Thyroid gland (tissue), 4 donors: Measurements from ENCODE around the gene GSN. TPM values are rescaled to one million over a fixed set of nuclear protein-coding genes. Genes with fewer than 3 reads are reported as not detected.

Experiments
- DNase-seq, 2 donors: peaks; one replicate each; pipeline ENCODE4 v3.0.0-alpha.2; 2019
- H3K27ac ChIP-seq, 3 donors: fragments of 200-600 bp; sonication (generic); 1 replicate in 2 of 3; 2 replicates in 1 of 3; pipeline ENCODE4 v1.5.1; 2016 to 2019; ENCODE audit warnings: mild to moderate bottlenecking in 1 of 3, moderate library complexity in 1 of 3
- H3K27me3 ChIP-seq: fragments of 200-600 bp; sonication (generic); one replicate; pipeline ENCODE4 v1.5.1; 2019
- H3K36me3 ChIP-seq, 2 donors: fragments of 200-600 bp; sonication (generic); one replicate each; pipeline ENCODE4 v1.5.1; 2016 to 2019
- H3K4me1 ChIP-seq, 2 donors: fragments of 200-600 bp; sonication (generic); one replicate each; pipeline ENCODE4 v1.5.1; 2017 to 2019
- H3K4me3 ChIP-seq, 3 donors: fragments of 200-600 bp; sonication (generic); replicated peaks in 1 of 3; 1 replicate in 2 of 3; 2 replicates in 1 of 3; pipeline ENCODE4 v1.5.1; 2016; ENCODE audit warnings: mild to moderate bottlenecking in 1 of 3
- H3K9me3 ChIP-seq: fragments of 200-600 bp; sonication (generic); one replicate; pipeline ENCODE4 v1.5.1; 2017
- CTCF ChIP-seq, 6 experiments: fragments of 200-600 bp in 3 of 6; fragments of 450-650 bp in 3 of 6; sonication (generic) in 3 of 6; IDR thresholded peaks; one replicate each; pipeline ENCODE4 v1.5.1; 2016 to 2019; ENCODE audit warnings: antibody characterized with exemption in 6 of 6, mild to moderate bottlenecking in 2 of 6, inconsistent platforms in 1 of 6, moderate library complexity in 1 of 6
- POLR2A ChIP-seq, 2 donors: fragments of 450-650 bp; IDR thresholded peaks; one replicate each; pipeline ENCODE4 v1.6.1; 2017; ENCODE audit warnings: antibody characterized with exemption in 2 of 2, mild to moderate bottlenecking in 2 of 2, moderate library complexity in 1 of 2
- WGBS, 2 donors: methylation state at CpG; one replicate each; pipeline ENCODE4 v1.1.5; 2017; 5-methylcytosine and 5-hydroxymethylcytosine counted together
- intact Hi-C: fragments of 100-400 bp; cut with DNase I; formaldehyde crosslinking; loops from one replicate; pipeline ENCODE4 v1.15.1; 2023
- total RNA-seq, 4 donors: library from RNA; depleted of rRNA; stranded (reverse); fragments of >200 nt; gene quantifications; one replicate each; pipeline ENCODE4 v1.2.3, GENCODE V29; 2016

The GSN gene
- total RNA-seq, 4 donors from 2014 or later = 1,151 to 1,624 (median 1,443) TPM

DNA sequence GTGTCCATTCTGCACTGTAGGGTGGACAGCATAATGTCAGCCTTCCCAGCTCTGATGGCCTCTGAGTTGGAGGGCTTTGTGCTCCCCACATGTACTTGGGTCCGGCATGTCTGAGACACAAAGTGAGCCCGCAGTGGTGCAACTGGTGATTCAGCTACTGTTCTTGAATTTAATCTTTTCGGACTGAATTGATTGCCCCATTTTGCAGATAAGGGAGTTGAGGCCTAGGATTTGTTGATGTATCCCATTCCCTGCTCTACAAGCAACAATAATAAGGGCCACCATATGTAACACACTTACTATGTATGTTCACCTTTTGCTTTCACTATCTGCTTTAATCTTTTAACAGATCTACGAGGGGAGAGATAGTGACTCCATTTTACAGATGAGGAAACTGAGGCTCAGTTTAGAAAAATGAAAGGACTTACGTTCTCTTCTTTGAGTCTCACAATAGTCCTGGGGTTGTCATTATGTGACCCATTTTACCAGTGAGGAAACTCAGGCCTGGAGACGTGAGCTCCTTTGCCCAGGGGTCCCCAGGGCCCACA lies 4.5 kb downstream of the GSN start:
- 79 to 86% methylated on average over 6 of the region's 6 CpGs for WGBS, 2 donors
- no peak overlapping the region for H3K4me3 ChIP-seq
- peaks cover 27 to 51% of the 10 kb centered on the region in 2 donors for H3K4me1 ChIP-seq
- H3K27me3 ChIP-seq = no peaks in the 10 kb centered on the region
- H3K9me3 ChIP-seq = no peaks in the 10 kb centered on the region
- TF ChIP-seq CTCF (IDR thresholded peaks at IDR 0.05) = no peak
- TF ChIP-seq POLR2A (IDR thresholded peaks at IDR 0.05) = no peak
- peak overlapping the region in 2 of 3 donors; percentile 32 to 48 for H3K27ac ChIP-seq
- intact Hi-C loops = no loop called here
- no peak for DNase-seq
- no peaks in the 10 kb centered on the region for H3K36me3 ChIP-seq

GRCh38 chr9:121273064-121273775 lies 5.3 kb downstream of the GSN start:
- no peaks in the 10 kb centered on the region for H3K9me3 ChIP-seq
- no peaks in the 10 kb centered on the region for H3K27me3 ChIP-seq
- intact Hi-C loops = no loop called here
- H3K4me1 ChIP-seq = peaks cover 26 to 58% of the 10 kb centered on the region in 2 donors
- DNase-seq = no peak
- peak overlapping the region in 2 of 3 donors; percentile 32 to 48 for H3K27ac ChIP-seq
- 67 to 81% methylated on average over 4 of the region's 4 CpGs for WGBS, 2 donors
- H3K4me3 ChIP-seq = no peak overlapping the region
- TF ChIP-seq CTCF (IDR thresholded peaks at IDR 0.05) (no peak), POLR2A (IDR thresholded peaks at IDR 0.05) (no peak)
- no peaks in the 10 kb centered on the region for H3K36me3 ChIP-seq

DNA sequence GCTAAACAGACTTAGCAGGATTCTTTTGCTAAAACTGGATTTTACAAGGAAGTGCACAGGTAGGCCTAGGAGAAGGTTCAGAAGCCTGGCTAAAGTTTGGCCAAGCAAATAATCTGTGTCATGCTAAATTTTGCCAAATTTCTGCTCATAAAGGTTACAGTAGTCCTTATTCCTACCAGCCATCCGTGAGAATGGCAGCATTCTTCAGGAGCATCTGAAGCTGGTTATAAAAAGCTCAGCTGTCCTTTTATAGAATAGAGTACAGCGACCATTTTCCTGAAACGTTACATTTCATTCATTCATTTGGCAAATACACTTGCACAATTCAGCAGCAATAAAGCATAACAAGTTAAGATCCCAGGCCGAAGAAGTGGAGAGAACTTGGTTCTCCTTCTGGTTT lies 6.9 kb downstream of the GSN start:
- Histone ChIP-seq H3K27ac (no peak overlapping the region), H3K4me1 (peaks cover 16 to 61% of the 10 kb centered on the region in 2 donors), H3K27me3 (no peaks in the 10 kb centered on the region), H3K4me3 (no peak overlapping the region), H3K36me3 (no peaks in the 10 kb centered on the region), H3K9me3 (no peaks in the 10 kb centered on the region)
- DNase-seq = no peak
- intact Hi-C loops = no loop called here
- TF ChIP-seq CTCF (IDR thresholded peaks at IDR 0.05) (no peak), POLR2A (IDR thresholded peaks at IDR 0.05) (no peak)
- 88 to 91% methylated on average over 4 of the region's 4 CpGs for WGBS, 2 donors

- H3K27me3 ChIP-seq = no peaks in the 10 kb centered on the region
- H3K4me1 ChIP-seq = peaks cover 25 to 61% of the 10 kb centered on the region in 2 donors
- no peak for TF ChIP-seq POLR2A (IDR thresholded peaks at IDR 0.05)
- TF ChIP-seq CTCF (IDR thresholded peaks at IDR 0.05) = no peak
- H3K9me3 ChIP-seq = no peaks in the 10 kb centered on the region
- no peaks in the 10 kb centered on the region for H3K36me3 ChIP-seq
- H3K27ac ChIP-seq = no peak overlapping the region
- no peak overlapping the region for H3K4me3 ChIP-seq
- no peak for DNase-seq
- intact Hi-C loops = no loop called here
- 75 to 79% methylated on average over 8 of the region's 8 CpGs for WGBS, 2 donors
Measured at GRCh38 chr9:121275781-121276658, 8.1 kb downstream of the GSN start.
